ENCODE data around the gene ARMC7.

GRCh38 chr17:75063626-75064025, 46.1 kb upstream of the ARMC7 start:
- TF ChIP-seq POLR2A (IDR thresholded peaks at IDR 0.05; ENCODE audit: low read depth, low read length) (no peak), POLR2AphosphoS5 (IDR thresholded peaks at IDR 0.05; ENCODE audit: low read depth, low read length) (no peak), TAF1 (IDR thresholded peaks at IDR 0.05; ENCODE audit: low read depth, low read length) (no peak), SPI1 (IDR thresholded peaks at IDR 0.05; ENCODE audit: low read depth, low read length) (no peak)
